ENCODE results near the gene SPSB1. TPM values are rescaled to one million over a fixed set of nuclear protein-coding genes. Genes with fewer than 3 reads are reported as not detected.

The SPSB1 gene
- total RNA-seq, 6 experiments from 2014 or later, result 5.9 to 10.4 (median 8.6) TPM

GRCh38 chr1:9356829-9357466, 64.3 kb downstream of the SPSB1 start:
- Mint-ChIP-seq H3K4me3 (no peak overlapping the region), H3K9me3 (no peaks in the 10 kb centered on the region), H3K4me1 (ENCODE audit: low read depth) (no peaks in the 10 kb centered on the region), H3K36me3 (ENCODE audit: low read depth) (peaks cover 16% of the 10 kb centered on the region), H3K27ac (no peak overlapping the region), H3K27me3 (ENCODE audit: insufficient read depth) (peaks cover 2% of the 10 kb centered on the region; the same call in 1 of the 2 replicates)
- no peak for DNase-seq
- TF ChIP-seq, protein P1, sequence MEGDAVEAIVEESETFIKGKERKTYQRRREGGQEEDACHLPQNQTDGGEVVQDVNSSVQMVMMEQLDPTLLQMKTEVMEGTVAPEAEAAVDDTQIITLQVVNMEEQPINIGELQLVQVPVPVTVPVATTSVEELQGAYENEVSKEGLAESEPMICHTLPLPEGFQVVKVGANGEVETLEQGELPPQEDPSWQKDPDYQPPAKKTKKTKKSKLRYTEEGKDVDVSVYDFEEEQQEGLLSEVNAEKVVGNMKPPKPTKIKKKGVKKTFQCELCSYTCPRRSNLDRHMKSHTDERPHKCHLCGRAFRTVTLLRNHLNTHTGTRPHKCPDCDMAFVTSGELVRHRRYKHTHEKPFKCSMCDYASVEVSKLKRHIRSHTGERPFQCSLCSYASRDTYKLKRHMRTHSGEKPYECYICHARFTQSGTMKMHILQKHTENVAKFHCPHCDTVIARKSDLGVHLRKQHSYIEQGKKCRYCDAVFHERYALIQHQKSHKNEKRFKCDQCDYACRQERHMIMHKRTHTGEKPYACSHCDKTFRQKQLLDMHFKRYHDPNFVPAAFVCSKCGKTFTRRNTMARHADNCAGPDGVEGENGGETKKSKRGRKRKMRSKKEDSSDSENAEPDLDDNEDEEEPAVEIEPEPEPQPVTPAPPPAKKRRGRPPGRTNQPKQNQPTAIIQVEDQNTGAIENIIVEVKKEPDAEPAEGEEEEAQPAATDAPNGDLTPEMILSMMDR (IDR thresholded peaks at IDR 0.05), result no peak

DNA sequence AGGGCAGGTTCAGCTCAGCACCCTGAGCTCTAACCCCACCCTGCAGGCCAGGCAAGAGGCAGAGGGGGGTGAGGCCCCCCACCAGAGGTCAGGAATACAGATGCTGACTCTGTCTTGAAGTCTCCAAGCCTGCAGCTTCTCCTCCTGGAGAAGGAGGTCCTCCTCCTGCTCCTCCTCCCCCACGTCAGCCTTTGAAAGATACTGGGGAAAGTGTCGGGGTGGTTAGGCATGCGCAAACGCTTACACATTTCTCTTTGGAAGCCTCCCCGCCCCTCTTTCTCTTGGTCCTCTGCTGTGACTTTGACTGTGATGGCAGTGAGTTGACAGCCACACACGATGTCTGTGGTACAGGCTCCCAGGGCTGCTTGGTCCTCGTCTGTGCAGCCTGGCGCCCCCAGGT, 65.3 kb downstream of the SPSB1 start:
- Mint-ChIP-seq H3K4me1 (ENCODE audit: low read depth) (no peaks in the 10 kb centered on the region), H3K27ac (no peak overlapping the region), H3K4me3 (no peak overlapping the region), H3K9me3 (no peaks in the 10 kb centered on the region), H3K27me3 (ENCODE audit: insufficient read depth) (peaks cover 2% of the 10 kb centered on the region; the same call in 1 of the 2 replicates), H3K36me3 (ENCODE audit: low read depth) (peaks cover 16% of the 10 kb centered on the region)
- no peak for DNase-seq
- TF ChIP-seq, protein P1 (IDR thresholded peaks at IDR 0.05), result no peak

GRCh38 chr1:9360371-9361064, 67.8 kb downstream of the SPSB1 start:
- Mint-ChIP-seq H3K4me1 (ENCODE audit: low read depth) (no peaks in the 10 kb centered on the region), H3K27me3 (ENCODE audit: insufficient read depth) (peaks cover 2% of the 10 kb centered on the region; the same call in 1 of the 2 replicates), H3K9me3 (no peaks in the 10 kb centered on the region), H3K4me3 (no peak overlapping the region), H3K27ac (no peak overlapping the region), H3K36me3 (ENCODE audit: low read depth) (peaks cover 16% of the 10 kb centered on the region)
- TF ChIP-seq, protein P1 (IDR thresholded peaks at IDR 0.05), result no peak
- no peak for DNase-seq

- H3K9me3 Mint-ChIP-seq, result no peaks in the 10 kb centered on the region
- H3K4me1 Mint-ChIP-seq (ENCODE audit: low read depth), result no peaks in the 10 kb centered on the region
- DNase-seq, result no peak
- TF ChIP-seq, protein P1 (IDR thresholded peaks at IDR 0.05), result no peak
- no peaks in the 10 kb centered on the region; the same call in 1 of the 2 replicates for H3K27me3 Mint-ChIP-seq (ENCODE audit: insufficient read depth)
- no peak overlapping the region for H3K4me3 Mint-ChIP-seq
- no peak overlapping the region for H3K27ac Mint-ChIP-seq
- H3K36me3 Mint-ChIP-seq (ENCODE audit: low read depth), result peaks cover 12% of the 10 kb centered on the region
These were observed 69.1 kb downstream of the SPSB1 start for GRCh38 chr1:9361630-9362260.

- TF ChIP-seq, protein P1 (IDR thresholded peaks at IDR 0.05), result no peak
- Mint-ChIP-seq H3K9me3 (no peaks in the 10 kb centered on the region), H3K4me3 (no peak overlapping the region), H3K36me3 (ENCODE audit: low read depth) (peaks cover 5% of the 10 kb centered on the region), H3K4me1 (ENCODE audit: low read depth) (no peaks in the 10 kb centered on the region), H3K27me3 (ENCODE audit: insufficient read depth) (no peaks in the 10 kb centered on the region; the same call in 1 of the 2 replicates), H3K27ac (no peak overlapping the region)
- DNase-seq, result no peak
These were observed 69.8 kb downstream of the SPSB1 start for GRCh38 chr1:9362488-9362887.

Measured in HFFc6 (cell line).